Central memory CD4-positive, alpha-beta T cell (primary cell): ENCODE measurements around the gene IFT27.
A peak's percentile ranks its signal among the peaks of the same experiment; 100 is the strongest.

ENCODE experiments used
- DNase-seq: peaks from one replicate; pipeline ENCODE4 v3.0.0; 2022

IFT27 gene

DNA sequence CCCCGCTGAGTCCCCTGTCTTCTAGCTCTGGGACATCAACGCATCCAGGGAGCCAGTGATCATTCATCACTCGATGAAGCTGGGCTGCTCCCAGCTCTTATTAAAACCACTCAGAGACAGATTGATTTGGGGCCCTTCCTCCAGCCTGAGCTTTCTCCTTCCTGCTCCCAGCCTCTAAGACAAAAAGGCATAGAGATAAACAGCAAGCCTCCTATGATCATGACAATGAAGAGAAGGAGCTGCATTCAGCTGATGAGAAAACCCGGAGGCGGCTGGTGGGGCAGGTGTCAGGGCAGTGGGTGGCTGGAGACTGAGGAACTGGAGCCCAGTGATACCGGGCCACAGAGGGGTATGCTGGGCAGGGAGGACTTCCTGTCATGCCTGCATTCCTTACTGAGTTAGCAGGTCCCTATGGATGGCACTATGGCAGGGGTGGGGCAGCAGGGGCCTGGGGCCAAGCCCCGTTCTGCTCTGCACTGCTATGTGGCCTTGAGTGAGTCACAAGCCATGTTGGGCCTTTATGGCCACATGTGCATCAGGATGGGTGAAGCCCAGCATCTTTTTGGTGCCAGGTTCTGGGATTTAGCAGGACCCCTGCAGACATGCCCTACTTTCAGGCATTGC, 20.7 kb upstream of the IFT27 start:
- no peak for DNase-seq

DNA sequence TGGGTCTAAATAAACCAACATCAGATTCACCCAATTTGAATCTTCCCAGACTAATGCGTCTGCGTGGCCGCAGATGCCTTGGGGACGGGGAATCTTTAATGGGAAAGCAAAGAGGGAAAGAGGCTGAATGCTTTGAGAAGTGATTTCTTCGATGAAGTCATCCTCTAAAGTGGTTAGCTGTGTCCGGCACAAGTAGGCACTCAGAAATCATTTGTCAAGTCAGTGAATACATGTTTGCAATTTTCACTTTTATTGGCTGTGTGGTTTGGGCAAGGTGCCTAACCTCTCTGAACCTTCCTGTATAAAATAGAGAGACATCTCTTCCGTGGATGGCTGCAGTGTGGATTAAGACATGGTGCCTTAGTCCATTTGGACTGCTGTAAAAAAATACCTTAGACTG, 19.7 kb upstream of the IFT27 start:
- DNase-seq: no peak

DNA sequence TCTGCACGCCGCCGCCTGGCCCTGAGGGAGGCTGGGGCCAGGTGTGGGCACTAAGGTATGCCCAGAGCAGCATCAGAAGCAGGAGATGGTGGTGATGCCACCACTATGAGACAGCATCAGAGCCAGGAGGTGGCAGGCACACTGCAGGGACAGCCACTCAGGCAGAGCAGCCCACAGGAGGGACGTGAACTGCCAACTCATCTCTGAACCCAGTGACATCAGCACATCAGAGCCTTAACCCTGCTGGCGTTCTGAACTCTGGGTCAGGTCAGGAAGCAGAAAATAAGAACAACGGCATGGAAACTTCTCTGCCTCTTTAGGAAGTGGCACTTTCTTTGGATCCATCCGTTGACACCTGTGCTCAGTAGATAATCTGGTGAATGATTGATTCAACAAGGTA, 14.7 kb upstream of the IFT27 start:
- no peak for DNase-seq

DNA sequence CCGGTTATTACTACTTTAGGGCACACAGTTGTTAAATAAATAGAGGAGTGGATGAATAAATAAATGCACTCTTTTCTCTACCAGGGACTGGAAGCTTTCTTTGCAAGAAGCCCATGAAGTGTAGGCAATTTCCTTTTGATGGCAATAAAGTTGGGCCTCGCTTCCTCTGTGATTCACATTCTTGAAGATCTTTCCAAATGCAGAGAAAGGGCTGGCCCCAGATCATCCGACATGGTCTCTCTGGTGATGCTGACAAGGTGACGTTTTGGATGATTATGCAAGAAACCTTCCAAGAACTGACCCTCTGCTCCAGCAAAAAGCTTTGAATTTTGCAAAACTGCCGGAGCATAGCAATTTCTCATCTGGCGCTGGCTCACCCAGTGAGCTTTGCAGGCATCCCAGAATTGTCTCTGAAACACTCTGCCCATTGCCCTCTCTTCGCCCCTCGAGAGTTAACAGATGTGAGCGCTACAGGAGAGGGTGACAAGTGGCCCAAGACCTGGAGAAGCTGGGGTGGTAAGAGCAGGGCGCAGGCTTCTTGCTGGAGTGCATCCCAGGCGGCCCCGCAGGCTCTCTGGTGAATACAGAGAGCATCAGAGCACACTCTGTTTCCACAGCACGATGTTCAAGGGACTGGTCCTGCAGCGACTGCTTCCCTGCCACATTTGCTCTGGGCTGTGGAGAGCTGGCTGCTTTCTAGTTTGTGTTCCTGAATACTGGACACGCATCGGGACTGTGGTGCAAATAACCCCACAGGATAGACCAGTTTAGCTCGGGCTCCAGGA, 11.5 kb upstream of the IFT27 start:
- no peak for DNase-seq

DNA sequence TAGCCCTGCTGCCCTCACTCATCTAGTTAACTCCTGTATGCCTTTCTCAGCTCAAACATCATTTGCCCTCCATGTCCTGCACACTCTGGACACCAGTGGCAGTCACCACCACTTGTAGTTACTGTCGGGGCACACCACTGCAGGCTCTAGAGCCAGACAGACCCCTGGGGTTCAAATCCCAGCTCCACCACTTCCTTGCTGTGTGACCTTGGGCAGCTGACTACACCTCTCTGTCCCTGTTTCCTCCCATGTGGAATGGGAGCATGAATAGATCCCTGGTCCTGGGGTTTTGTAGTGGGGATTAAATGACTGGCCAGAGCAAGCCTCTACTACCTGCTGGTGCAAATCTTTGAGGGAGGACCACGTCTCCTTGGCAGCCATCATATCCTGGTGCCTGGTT, 7.8 kb upstream of the IFT27 start:
- no peak for DNase-seq

DNA sequence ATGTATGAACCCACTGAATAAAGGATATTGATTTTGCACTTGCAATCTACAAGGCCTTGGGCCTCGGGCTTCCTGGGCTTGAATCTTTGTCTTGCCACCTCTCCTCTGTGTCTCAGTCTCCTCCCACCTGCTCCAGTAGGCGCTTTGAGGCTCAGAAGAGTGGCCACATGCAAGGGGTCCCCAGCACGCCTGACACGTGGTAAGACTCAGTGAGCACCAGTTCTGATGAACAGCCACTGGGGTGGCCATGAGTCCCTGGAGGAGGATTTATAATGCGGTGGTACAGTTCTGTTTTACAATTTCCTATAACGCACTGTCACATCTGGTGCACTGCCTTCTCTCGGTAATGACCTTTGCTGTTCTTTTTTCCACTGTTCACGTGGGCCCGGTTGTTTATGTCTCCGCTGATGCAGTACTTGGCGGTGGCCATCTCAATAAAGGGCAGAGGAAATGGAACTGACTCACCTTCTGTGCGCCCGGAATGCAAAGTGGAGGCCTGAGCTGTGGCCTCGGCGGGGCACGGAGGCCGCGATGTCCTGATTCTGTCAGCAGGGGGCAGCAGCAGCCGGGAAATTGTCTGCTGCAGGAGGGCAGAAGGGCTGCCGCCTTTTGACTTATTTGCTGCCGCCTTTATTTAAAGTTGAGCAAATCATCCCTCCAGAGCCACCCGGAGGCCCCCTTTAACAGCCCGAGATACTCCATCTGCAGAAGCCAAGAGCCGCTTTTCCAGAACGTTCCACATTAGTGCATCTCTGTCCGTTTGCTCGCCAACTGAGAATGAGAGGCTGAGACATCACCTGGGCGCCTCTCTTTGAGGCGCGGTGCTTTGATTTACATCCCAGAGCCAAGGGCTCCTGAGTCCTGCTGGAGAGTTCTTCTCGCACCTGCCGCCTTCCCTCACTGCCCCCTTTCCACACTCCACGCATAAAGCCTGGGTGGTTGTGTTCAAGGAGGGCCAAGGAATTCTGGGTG, 6.0 kb upstream of the IFT27 start:
- peak; percentile 75 for DNase-seq

DNA sequence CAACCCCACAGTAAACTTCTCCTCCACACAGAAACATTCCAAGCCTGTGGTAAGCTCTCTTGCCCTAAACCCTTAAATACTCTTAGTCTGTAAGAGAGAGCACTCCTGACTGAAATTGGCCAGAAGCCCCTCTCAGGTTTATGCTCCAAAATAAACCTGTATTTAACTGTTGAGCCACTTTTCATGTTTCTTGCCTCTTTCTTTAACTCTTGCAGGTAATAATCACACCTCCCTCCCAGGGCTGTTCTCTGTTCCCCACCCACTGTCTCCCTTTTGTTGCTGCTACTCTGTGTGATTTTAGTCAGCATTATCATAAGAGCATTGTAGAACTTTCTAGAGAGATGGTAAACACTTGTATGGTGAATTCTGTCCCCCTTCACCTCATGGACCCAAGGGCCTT, 2.1 kb upstream of the IFT27 start:
- DNase-seq: no peak

DNA sequence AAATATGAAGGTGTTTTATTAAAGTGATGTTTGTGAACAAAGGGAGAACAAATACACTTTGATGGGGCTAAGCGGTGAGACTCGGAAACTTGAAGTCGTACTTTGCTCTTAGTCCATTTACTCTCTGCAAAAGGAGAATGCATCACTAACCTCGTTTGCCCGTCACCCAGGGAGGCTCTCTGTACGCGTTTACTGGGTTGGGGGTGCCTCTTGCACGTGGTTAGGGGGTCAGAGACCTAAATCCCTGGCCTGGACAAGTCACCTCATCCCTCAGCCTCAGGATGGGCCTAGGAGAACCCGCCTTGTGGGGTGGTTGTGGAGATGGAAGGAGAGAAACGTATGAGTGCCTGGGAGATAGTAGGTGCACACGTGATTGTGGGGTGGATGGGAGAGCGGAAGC, 803 bp upstream of the IFT27 start:
- DNase-seq: no peak

DNA sequence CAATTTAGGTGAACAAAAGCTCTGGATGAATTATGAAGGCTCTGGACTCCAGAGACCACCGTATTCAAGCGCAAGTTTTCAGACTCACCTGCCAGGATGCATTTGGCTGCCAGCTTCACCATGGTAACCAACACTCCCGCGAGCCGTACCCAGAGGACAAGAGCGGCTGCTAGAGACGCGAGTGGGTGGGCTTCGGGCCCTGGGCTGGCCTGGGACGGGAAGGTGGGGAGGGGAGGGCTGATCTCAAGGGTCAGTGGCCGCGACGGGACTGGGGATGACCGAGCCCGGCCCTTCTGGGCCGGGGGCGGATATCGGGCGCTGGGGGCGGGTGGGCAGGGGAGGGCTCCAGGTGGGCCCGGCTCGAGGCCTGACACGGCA, 344 bp downstream of the IFT27 start:
- peak; percentile 47 for DNase-seq

DNA sequence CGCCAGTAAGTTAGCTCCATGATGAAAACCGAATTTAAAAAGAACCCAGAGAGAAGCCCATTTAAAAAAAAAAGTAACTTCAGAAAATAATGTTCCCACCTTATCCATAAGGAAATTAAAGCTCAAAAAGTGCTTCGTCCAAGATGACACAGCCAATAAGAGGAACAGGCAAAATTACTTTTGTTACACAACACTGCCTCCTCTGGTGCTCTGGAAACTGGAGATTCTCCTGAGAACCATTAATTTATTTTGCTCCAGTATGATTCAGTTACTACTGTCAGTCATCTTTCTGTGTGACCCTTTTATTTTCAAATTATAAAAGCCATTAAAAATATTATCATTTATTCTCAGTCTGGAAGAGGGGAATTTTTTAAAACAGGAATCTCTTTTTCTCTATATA, 2.0 kb downstream of the IFT27 start:
- no peak for DNase-seq

DNA sequence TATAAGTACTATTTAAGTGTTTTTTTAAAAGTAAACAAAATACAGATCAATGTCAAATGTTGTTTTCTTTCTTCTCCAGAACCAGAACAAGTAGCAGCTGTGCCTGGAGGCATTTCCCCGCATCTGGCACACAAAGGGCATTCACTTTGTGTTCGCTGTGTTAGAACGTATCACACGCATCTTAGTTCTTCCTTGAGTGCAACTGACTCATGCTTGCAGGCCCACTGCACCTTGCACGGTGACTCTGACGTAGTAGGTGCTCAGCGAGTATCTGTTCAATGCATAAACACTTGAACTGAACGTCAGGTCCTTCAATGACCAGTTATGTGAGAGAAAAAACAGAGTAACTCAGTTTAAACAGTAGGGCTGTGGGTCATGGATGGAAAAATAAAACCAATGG, 3.5 kb downstream of the IFT27 start:
- DNase-seq: no peak

DNA sequence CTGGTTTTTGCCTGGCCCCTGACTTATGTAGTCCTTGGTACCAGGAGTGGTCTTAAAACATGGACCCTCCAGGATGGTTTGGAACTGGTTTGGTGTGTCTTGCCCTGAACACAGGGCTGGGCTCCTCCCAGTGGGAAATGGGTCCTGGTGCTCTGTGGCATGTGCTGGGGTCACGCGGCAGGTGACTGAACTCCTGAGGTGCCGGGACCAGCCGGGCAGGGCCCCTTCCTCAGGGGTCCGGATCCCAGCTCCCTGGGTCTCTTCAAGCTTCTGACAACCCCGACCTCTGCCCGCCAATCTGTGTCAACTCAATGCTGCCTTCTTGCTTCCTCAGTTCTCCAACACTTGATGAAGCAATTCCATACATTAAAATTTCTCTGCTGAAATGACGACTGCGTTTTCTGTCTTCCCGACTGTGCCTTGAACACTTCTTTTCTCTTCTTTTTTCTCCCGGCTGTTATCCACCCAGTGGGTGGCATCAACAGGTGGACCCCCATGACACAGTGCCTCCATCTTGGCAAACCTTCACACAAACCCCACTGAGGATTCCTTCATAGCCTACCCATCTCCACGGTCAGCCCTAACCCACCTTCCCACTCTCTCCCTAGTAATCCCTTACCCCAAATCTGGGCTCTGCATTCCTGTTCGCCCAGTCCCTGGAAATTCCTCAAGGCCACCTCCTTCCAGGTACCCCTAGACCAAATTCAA, 4.4 kb downstream of the IFT27 start:
- DNase-seq: no peak

DNA sequence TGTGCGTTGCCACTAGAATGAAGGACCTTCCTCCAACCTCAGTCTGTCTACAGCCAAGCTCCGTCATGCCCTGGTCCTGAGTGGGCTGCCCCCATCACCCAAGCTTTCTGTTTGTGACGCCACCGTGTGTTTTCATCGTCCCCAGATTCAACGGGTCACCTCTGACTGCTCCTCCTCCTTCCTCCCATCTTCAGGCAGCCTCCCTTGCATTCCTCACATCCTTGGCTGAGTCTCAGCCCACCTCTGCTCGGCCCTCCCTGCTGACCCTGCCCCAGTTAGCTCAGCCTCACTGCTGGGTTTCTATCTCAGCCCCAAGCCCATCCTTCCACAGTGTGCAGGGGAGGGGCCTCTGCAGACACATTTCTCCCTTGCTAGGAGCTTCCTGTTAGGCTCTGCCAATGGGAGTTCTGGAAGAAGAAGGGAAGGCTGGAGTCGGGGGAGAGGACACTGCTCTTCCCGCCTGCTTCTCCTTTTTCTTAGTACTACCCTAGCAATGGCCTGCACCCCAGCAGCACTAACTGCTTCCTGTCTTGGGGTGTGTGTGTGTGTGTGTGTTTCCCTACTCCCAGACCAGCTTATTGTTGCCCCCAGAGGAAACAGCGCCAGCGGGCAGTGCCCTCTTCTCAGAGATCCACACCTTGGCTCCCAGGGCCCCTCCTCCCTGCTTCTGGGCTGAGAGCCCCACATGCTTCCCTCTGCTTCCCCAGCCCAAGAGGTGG, 5.2 kb downstream of the IFT27 start:
- no peak for DNase-seq

DNA sequence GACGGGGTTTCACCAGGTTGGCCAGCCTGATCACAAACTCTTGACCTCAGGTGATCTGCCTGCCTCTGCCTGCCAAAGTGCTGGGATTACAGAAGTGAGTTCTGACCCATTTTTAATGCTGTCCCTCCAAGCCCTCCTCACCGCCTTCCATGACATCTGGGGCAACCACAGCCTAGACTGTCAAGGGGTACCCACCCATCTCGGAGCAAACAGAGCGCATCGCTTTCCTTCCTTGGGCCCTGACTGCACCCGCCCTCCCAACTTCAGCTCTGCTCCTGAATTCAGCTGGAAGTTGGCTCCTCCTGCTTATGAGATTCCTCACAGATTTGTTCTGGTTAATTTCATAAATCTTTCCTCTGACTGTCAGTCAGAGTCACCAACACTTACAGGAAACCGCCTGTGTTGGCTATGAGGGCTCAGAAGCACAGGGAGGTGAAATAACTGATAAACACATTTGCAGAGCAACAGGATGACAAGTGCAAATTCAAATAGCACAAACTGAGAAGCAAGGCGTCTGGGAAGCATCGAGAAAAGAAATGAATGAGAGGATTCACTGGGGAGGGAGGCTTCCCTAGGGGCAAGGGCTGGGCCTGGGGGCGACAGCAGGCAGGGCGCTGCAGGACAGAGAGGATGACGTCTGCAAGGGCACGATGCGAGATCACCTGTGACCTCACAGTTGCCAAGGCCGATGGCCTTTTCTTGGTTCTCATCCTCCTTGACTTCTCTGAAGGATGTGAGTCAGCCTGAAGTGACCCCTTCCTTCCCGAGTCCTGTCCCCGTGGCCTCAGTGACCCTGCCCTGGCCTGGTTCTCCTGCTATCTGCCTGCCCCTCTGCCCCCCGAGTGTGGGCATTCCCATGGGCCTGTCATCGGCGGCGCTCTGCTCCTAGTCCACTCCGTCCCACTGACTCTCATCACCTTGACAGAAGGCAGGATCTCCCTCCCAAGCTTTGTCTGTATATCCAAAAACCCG, 6.1 kb downstream of the IFT27 start:
- no peak for DNase-seq

DNA sequence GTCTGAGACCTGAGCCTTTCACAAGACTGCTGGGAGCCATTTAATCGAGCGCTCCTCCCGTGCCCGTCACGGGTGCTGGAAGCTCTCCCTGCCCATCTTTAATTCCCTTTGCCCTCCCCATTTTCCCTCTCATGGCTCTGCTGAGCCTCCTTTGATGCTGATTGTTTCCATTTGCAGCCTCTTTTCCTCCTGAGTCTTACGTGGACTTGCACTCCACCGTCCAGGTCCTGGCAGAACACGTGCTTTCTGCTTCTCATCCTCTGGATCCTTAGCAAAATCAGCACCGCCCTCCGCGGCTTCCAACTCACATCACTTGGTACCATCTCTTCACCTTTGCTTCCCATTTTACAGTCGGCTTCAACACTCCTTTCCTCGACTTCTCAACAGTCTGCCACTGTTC, 7.3 kb downstream of the IFT27 start:
- no peak for DNase-seq

DNA sequence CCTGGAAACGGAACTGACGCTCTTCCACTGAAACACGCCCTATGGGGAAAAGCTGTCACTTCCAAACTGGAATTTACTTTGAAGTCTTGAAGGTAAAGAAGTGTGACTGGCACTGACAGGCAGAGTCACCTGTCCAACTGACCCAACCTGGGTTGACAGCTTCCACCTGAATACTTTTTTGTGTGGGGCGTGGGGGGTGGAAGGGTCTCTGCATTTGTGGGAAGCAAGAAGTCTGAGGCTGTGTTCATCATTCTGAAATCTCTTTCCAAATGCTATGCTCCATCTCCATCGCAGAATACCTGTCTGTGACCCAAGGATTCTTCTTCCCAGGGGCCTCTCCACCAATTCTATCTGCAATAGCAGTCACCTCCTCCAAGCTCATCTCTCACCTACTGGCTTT, 7.8 kb downstream of the IFT27 start:
- no peak for DNase-seq

DNA sequence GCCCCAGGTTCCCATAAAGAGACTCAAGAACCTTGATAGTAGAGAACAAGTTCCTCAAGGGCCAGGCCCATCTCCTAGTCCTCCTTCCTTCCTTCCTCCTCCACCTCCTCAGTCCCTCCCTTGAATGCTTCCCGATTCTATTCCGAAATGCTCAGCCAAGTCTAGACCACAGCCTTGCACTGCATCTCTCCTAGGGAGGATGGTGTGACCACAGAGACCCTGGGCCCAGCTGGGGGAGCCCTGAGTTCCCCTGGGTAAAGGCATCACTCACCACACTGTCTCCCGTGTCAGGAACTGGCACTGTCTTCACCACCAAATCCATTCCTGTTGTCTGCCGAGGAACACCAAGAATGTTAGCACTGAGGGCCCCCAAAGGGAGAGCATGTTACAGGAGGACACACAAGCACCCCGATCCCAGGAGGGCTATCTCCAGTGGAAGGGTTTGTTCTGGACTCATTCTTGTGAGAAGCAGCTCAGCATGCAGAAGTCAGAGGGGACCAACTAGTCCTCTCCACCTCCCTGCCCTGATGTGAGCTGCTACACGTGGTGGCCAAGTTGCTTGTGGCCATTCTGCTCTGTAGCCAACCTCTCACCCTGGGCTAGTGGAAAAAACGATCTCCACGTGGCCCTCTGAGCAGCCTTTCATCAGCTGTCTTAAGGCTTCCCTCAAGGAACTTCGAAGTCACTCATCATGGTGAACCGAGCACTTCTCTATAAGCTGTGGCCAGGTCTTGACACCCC, 8.7 kb downstream of the IFT27 start:
- no peak for DNase-seq

DNA sequence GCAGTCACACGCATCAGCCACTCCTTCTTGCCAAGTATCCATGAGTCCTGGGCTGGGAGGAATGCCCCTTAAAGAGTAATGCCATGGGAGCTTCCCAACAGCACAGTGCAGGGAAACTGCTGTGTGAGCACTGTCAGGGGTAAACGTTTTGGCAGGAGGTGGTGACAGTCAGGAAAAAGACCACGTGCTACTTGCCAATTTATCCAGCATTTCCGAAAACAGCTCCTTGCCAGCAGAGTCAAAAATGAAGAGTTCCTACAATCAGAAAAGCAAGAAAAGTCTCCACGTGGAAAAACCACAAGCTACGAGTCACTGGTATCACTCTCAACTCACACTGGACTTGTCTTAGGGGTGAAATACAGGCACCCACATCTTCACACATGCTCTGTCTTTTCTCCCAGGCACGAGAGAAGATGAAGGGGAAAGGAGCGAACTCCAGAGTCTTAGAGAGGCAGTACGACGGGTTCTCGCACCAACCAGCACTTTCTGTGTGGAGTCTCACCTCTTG, 9.9 kb downstream of the IFT27 start:
- DNase-seq: no peak

DNA sequence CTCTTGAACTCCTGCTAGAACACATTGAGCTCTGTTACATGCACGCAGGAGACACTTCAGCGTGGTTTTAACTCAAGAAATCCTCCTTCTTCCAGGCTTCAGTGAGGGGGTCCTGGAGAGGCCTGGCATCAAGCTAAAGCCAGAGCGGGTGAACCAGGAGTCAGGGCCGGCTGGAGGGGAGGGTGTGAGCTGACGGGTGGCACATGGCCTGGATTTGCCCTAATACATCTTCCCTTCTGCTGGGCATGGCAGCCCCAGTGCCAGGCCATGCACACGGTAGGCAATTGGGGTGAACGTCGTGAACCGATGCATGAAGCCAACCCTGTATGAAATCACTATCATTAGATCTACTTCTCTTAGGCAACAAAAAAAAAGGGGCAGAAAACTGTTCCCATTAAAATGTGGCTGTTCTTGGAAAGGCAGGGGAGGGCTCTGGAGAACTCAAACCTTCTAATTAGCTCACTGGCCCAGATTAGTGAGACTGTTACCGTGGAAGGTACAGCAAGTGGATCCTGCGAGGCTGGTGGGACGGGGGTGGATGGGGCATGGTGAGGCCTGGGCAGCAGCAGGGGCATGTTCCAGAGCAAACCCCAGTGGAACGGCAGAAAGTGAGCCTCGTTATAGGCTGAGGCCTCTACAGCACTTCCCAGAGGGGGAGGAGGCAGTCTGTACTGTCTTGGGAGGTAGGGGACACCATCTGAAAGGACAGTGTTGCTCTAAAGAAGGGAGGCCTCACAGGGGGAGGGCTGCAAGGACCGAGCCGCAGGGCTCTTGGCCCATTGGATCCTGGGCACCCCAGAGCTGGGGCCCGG, 10.6 kb downstream of the IFT27 start:
- DNase-seq: no peak
